Tibial nerve (tissue), 4 donors: ENCODE data around the gene CELA2B. TPM values are rescaled to one million over a fixed set of nuclear protein-coding genes. Genes with fewer than 3 reads are reported as not detected.
A peak's percentile ranks its signal among the peaks of the same experiment; 100 is the strongest.

ENCODE experiments used
- DNase-seq, 2 donors: peaks; one replicate each; pipeline ENCODE4 v3.0.0-alpha.2; 2019; ENCODE audit warnings: low spot score in 2 of 2
- H3K27ac ChIP-seq, 4 donors: fragments of 200-600 bp; sonication (generic) in 3 of 4; one replicate each; pipeline ENCODE4 v1.5.1; 2017 to 2019; ENCODE audit warnings: mild to moderate bottlenecking in 1 of 4
- H3K27me3 ChIP-seq, 2 donors: fragments of 200-600 bp; sonication (generic) in 1 of 2; one replicate each; pipeline versions ENCODE4 v1.5.1 to v1.6.0; 2017 to 2019
- H3K36me3 ChIP-seq, 3 donors: fragments of 200-600 bp; sonication (generic); one replicate each; pipeline ENCODE4 v1.5.1; 2018 to 2019
- H3K4me1 ChIP-seq, 4 donors: fragments of 200-600 bp; sonication (generic) in 3 of 4; one replicate each; pipeline ENCODE4 v1.5.1; 2017 to 2019
- H3K4me3 ChIP-seq, 4 donors: fragments of 200-600 bp; sonication (generic) in 3 of 4; one replicate each; pipeline ENCODE4 v1.5.1; 2017 to 2019; ENCODE audit warnings: mild to moderate bottlenecking in 1 of 4, moderate library complexity in 1 of 4
- H3K9me3 ChIP-seq, 4 donors: fragments of 200-600 bp; sonication (generic) in 3 of 4; one replicate each; pipeline ENCODE4 v1.5.1; 2017 to 2019
- EP300 ChIP-seq, 2 donors: sonication (generic); formaldehyde crosslinking; IDR thresholded peaks; one replicate each; pipeline ENCODE4 v1.6.1; 2017; ENCODE audit warnings: antibody characterized with exemption in 2 of 2, mild to moderate bottlenecking in 1 of 2
- POLR2A ChIP-seq, 2 donors: fragments of 450-650 bp; IDR thresholded peaks; one replicate each; pipeline ENCODE4 v1.6.1; 2017; ENCODE audit warnings: antibody characterized with exemption in 2 of 2, mild to moderate bottlenecking in 2 of 2, moderate library complexity in 2 of 2
- WGBS, 2 donors: methylation state at CpG; one replicate each; pipeline ENCODE4 v1.1.5; 2018; 5-methylcytosine and 5-hydroxymethylcytosine counted together
- total RNA-seq, 4 donors: library from RNA; depleted of rRNA; stranded (reverse); fragments of >200 nt; gene quantifications; one replicate each; pipeline ENCODE4 v1.1.0, GENCODE V29; 2016
- TF ChIP-seq, protein P1 (sequence below), 5 experiments: fragments of 200-600 bp in 3 of 5; fragments of 450-650 bp in 2 of 5; sonication (generic) in 3 of 5; IDR thresholded peaks; one replicate each; pipeline ENCODE4 v1.5.1; 2016 to 2019; ENCODE audit warnings: antibody characterized with exemption in 5 of 5, mild to moderate bottlenecking in 3 of 5, moderate library complexity in 2 of 5

The CELA2B gene
- total RNA-seq, 4 donors from 2014 or later = not detected

DNA sequence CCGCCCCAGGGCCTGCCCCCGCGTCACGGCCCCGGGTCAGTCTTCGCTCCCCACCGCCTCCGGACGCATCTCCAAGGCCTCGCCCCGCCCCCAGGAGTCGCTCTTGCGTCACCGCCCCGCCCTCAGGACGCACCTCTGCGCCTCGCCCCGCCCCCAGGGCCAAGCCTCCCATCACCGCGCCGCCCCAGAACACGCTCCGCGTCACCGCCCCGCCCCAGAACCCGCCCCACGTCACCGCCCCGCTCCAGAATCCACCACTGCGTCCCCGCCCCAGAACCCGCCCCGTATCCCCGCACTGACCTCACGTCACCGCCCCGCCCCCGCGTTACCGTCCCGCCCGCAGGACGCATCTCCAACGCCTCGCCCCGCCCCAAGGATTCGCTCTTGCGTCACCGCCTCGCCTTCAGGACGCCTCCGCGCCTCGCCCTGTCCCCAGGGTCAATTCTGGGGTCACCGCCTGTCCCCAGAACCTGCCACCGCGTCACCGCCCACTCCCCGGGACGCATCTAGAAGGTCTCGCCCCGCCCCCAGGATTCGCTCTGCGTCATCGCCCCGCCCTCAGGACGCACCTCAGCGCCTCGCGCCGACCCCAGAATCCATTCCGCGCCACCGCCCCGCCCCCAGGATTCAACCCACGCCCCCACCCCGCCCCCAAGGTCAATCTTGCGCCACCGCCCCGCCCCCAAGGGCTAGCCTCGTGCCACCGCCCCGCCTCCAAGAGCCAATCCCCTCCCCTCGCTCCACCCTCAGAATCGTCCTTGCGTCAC is 48.6 kb downstream of the CELA2B start:
- Histone ChIP-seq H3K27me3 (no peaks in the 10 kb centered on the region), H3K4me3 (peak overlapping the region; percentile 54 to 77 (median 72)), H3K36me3 (no peaks in the 10 kb centered on the region), H3K4me1 (peaks cover 3 to 43% (median 15%) of the 10 kb centered on the region in 4 donors), H3K9me3 (no peaks in the 10 kb centered on the region), H3K27ac (peak overlapping the region; percentile 95 to 99 (median 98))
- TF ChIP-seq EP300 (IDR thresholded peaks at IDR 0.05) = peak; percentile 27 to 34
- no peak for TF ChIP-seq POLR2A (IDR thresholded peaks at IDR 0.05)
- WGBS, 2 donors = 2 to 3% methylated on average over 10 to 23 of the region's 88 CpGs
- DNase-seq = peak; percentile 100

DNA sequence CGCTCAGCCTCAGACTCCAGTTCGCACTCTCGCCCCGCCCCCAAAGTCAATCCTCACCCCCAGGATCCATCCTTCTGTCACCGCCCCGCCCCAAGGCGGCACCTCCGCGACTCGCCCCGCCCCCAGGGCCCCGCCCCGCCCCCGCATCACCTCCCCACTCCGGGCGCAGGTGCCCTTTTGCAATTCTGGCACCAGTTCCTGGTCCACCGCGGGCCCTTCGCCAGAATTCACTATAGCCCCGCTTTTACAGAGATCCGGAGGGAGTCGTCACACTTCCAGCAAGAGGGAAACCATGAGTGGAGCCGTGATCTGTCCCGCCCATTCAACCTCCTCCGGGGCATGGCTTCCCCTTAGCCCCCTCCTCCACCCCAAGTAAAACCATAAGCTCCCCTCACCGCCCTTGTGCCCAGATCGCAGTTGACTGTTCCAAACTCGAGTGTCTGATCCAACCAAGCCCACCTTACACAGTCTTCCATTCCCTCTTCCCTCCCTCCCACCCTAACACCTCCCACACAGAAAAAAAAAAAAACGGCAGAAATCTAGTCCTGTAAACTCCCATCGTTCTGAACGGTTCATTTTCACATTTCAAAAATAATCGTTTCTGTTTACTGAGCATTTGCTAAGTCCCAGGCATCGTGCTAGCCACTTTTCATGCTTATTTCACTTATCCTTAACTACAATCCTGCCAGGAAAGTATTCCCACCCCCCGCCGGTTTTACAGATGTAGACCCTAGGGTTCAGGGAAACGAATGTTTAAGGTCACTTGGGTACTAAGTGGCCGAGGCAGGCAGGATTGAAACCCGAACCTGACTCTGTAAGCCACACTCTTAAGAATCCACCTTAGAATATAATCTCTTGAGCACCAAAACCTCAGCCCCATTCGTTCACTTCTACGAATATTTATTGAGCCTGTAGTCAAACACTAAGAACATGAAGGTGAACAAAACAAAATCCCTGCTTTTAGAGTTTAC is 49.4 kb downstream of the CELA2B start:
- peaks cover 3 to 43% (median 15%) of the 10 kb centered on the region in 4 donors for H3K4me1 ChIP-seq

DNA sequence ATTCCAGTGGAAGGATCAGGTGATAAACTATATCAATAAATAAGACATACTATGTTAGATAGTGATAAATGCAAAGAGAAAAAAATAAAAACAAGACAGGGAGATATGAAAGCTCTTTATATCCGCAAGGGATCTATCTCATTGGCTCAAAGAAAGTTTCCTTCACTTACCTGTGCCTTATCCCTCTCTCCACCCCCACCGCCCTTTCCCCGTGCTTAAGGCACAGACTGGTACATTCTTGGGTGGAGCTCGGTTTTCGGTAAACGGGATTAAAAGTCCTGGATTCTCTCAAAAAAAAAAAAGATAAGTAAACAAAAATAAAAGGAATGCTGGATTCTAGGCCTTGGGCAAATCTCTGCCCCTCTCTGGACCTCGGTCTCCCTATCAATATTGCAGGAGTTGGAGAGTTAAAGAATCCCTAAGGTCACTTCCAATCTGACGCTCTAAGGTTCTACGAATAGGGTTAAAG is 50.2 kb downstream of the CELA2B start:
- peaks cover 0 to 11% (median 0%) of the 10 kb centered on the region in 3 donors for H3K36me3 ChIP-seq
- peaks cover 3 to 43% (median 15%) of the 10 kb centered on the region in 4 donors for H3K4me1 ChIP-seq
- DNase-seq = no peak
- H3K27ac ChIP-seq = peak overlapping the region; percentile 95 to 99 (median 98)
- WGBS, 2 donors = 8 to 10% methylated on average over 9 of the region's 9 CpGs
- peak overlapping the region; percentile 14 to 81 (median 64) for H3K4me3 ChIP-seq
- TF ChIP-seq, protein P1, sequence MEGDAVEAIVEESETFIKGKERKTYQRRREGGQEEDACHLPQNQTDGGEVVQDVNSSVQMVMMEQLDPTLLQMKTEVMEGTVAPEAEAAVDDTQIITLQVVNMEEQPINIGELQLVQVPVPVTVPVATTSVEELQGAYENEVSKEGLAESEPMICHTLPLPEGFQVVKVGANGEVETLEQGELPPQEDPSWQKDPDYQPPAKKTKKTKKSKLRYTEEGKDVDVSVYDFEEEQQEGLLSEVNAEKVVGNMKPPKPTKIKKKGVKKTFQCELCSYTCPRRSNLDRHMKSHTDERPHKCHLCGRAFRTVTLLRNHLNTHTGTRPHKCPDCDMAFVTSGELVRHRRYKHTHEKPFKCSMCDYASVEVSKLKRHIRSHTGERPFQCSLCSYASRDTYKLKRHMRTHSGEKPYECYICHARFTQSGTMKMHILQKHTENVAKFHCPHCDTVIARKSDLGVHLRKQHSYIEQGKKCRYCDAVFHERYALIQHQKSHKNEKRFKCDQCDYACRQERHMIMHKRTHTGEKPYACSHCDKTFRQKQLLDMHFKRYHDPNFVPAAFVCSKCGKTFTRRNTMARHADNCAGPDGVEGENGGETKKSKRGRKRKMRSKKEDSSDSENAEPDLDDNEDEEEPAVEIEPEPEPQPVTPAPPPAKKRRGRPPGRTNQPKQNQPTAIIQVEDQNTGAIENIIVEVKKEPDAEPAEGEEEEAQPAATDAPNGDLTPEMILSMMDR (IDR thresholded peaks at IDR 0.05) = no peak
- TF ChIP-seq POLR2A (IDR thresholded peaks at IDR 0.05) = no peak
- TF ChIP-seq EP300 (IDR thresholded peaks at IDR 0.05) = no peak
- H3K9me3 ChIP-seq = no peaks in the 10 kb centered on the region
- H3K27me3 ChIP-seq = no peaks in the 10 kb centered on the region

More for the DNA sequence above, 49.4 kb downstream of the CELA2B start:
- H3K9me3 ChIP-seq = no peaks in the 10 kb centered on the region
- H3K4me3 ChIP-seq = peak overlapping the region; percentile 54 to 81 (median 67)
- WGBS, 2 donors = 3 to 5% methylated on average over 32 to 37 of the region's 40 CpGs
- peaks cover 0 to 4% (median 0%) of the 10 kb centered on the region in 3 donors for H3K36me3 ChIP-seq
- no peaks in the 10 kb centered on the region for H3K27me3 ChIP-seq
- peak; percentile 29 to 78 for TF ChIP-seq EP300 (IDR thresholded peaks at IDR 0.05)
- TF ChIP-seq POLR2A (IDR thresholded peaks at IDR 0.05) = peak in 1 of 2 donors; percentile 64
- TF ChIP-seq, protein P1 (IDR thresholded peaks at IDR 0.05) = no peak
- DNase-seq = peak; percentile 16 to 100
- peak overlapping the region; percentile 95 to 99 (median 98) for H3K27ac ChIP-seq

DNA sequence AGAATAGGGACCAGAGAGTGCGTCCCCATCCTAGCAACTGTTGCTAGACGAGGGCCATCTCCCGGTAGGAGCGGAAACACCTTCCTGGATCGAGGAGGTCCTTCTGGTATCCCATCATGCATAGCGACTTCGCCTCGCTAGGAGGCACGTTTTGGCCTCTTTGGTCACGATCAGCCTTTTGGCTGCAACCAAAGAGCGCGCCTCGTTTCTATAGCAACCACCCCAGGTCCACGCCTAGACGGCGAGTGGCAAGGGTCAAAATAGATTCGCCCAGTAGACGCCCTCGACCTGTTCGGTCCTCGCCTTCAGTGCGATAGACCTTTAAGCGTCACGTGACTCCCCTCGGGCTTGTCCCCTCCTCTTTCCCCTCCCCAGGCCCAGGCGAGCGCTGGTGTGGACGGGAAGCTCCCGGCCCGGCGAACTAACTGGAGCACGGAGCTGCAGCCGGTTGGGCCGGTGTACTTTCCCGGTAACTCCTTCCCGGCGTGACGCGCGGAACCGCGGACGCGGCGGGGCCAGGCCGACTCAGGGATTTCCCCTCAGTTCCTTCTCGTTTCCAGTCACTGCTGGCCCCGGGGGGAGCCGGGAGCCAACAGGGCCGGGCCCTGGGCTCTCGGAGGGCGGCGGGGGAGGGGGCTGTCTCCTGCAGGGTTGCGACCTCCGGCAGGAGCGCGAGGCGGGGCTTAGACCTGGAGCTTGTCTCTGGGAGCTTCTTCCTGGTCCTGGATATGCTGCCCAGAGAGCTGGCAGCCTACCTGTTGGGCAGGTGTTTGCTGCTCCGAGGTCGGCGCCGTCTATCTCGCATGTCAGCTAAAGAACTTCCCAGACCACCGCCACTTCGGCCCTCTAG is 50.8 kb downstream of the CELA2B start, which contains the start of gene DNAJC16:
Gene DNAJC16, plus strand, starts transcription at position 359 of the 850 bp plus-strand sequence. CDS start 2,258 bp downstream, outside the sequence.
- Histone ChIP-seq H3K27ac (peak within 1 kb of the TSS; percentile 95 to 99 (median 98)), H3K36me3 (peaks cover 0 to 14% (median 0%) of the 10 kb centered on the region in 3 donors), H3K27me3 (no peaks in the 10 kb centered on the region), H3K9me3 (no peaks in the 10 kb centered on the region), H3K4me1 (peaks cover 3 to 43% (median 15%) of the 10 kb centered on the region in 4 donors), H3K4me3 (peak within 1 kb of the TSS; percentile 65 to 90 (median 78))
- peak; percentile 98 for DNase-seq
- TF ChIP-seq POLR2A (IDR thresholded peaks at IDR 0.05) = peak in 1 of 2 donors; percentile 74
- peak; percentile 99 to 100 for TF ChIP-seq EP300 (IDR thresholded peaks at IDR 0.05)
- TF ChIP-seq, protein P1 (IDR thresholded peaks at IDR 0.05) = peak in 4 of 5 experiments; percentile 19 to 76 (median 48)
- WGBS, 2 donors = 1 to 4% methylated on average over 23 to 55 of the region's 65 CpGs
